ENCODE results near the gene THRB.

THRB gene

GRCh38 chr3:24263069-24263668 is 231.5 kb downstream of the THRB start:
- DNase-seq (ENCODE audit: low read depth): no peak

- DNase-seq (ENCODE audit: low read depth): no peak
Observed at GRCh38 chr3:24261521-24261920, 233.1 kb downstream of the THRB start.

- DNase-seq (ENCODE audit: low read depth): no peak
Observed at GRCh38 chr3:24259901-24260512, 234.6 kb downstream of the THRB start.

GRCh38 chr3:24258727-24259600 is 235.7 kb downstream of the THRB start:
- DNase-seq (ENCODE audit: low read depth): no peak

- no peak for DNase-seq (ENCODE audit: low read depth)
Observed at GRCh38 chr3:24258260-24258659, 236.4 kb downstream of the THRB start.

- no peak for DNase-seq (ENCODE audit: low read depth)
Observed at GRCh38 chr3:24255414-24255813, 239.2 kb downstream of the THRB start.

GRCh38 chr3:24254649-24255048 is 240.0 kb downstream of the THRB start:
- peak; percentile 86 for DNase-seq (ENCODE audit: low read depth)

- no peak for DNase-seq (ENCODE audit: low read depth)
Observed at GRCh38 chr3:24253336-24253735, 241.3 kb downstream of the THRB start.

GRCh38 chr3:24249523-24249922 is 245.1 kb downstream of the THRB start:
- DNase-seq (ENCODE audit: low read depth): no peak

GRCh38 chr3:24245056-24245455 is 249.6 kb downstream of the THRB start:
- DNase-seq (ENCODE audit: low read depth): no peak

GRCh38 chr3:24244491-24244890 is 250.2 kb downstream of the THRB start:
- no peak for DNase-seq (ENCODE audit: low read depth)

- peak; percentile 85 for DNase-seq (ENCODE audit: low read depth)
Observed at GRCh38 chr3:24242012-24242698, 252.5 kb downstream of the THRB start.

- no peak for DNase-seq (ENCODE audit: low read depth)
Observed at GRCh38 chr3:24240306-24240705, 254.3 kb downstream of the THRB start.

- DNase-seq (ENCODE audit: low read depth): peak; percentile 98
Observed at GRCh38 chr3:24237971-24238706, 256.5 kb downstream of the THRB start.

- DNase-seq (ENCODE audit: low read depth): no peak
Observed at GRCh38 chr3:24235121-24235520, 259.5 kb downstream of the THRB start.

- no peak for DNase-seq (ENCODE audit: low read depth)
Observed at GRCh38 chr3:24232784-24233183, 261.9 kb downstream of the THRB start.

- no peak for DNase-seq (ENCODE audit: low read depth)
Observed at GRCh38 chr3:24229468-24230221, 265.0 kb downstream of the THRB start.

- no peak for DNase-seq (ENCODE audit: low read depth)
Observed at GRCh38 chr3:24227635-24228034, 267.0 kb downstream of the THRB start.

- no peak for DNase-seq (ENCODE audit: low read depth)
Observed at GRCh38 chr3:24226397-24226796, 268.3 kb downstream of the THRB start.

GRCh38 chr3:24225385-24225950 is 269.2 kb downstream of the THRB start:
- no peak for DNase-seq (ENCODE audit: low read depth)

Measured in GM04503 (cell line).